ENCODE results near the gene RNF157.

RNF157 gene

DNA sequence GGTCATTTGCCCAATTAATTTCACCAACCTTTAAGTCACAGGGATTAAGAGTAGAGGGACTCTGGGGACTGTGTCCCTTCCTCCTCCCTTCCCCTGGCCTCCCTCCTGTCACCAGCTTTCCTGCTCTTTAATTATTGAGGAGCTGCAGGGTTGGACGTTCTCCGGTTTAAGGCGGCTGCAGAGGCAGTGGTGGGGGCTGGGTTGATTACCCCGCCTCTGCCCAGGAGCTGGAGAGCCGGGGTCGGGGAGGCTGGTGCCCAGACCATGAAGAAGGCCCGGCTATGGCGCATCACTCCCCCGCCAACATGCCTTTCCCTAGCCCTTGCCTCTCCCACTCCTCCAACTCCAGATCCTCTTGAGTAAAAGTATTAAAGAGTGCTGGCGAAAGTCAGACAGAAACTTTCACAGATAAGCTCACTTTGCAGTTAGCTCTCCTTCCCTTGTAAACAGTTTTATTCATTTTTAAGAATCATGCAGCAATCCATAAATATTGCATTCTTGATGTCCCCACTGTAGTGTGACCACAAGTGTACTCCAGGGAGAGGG lies 98.2 kb downstream of the RNF157 start:
- Histone ChIP-seq H3K4me1 (ENCODE audit: control insufficient read depth in 5 of 5, insufficient read depth in 5 of 5, low read length in 5 of 5) (peaks cover 2 to 78% (median 65%) of the 10 kb centered on the region in 5 donors), H3K4me3 (ENCODE audit: low read depth in 1 of 5, low read length in 5 of 5) (peak overlapping the region in 1 of 5 donors; percentile 69), H3K9ac (ENCODE audit: low read length in 5 of 5) (no peak overlapping the region)

DNA sequence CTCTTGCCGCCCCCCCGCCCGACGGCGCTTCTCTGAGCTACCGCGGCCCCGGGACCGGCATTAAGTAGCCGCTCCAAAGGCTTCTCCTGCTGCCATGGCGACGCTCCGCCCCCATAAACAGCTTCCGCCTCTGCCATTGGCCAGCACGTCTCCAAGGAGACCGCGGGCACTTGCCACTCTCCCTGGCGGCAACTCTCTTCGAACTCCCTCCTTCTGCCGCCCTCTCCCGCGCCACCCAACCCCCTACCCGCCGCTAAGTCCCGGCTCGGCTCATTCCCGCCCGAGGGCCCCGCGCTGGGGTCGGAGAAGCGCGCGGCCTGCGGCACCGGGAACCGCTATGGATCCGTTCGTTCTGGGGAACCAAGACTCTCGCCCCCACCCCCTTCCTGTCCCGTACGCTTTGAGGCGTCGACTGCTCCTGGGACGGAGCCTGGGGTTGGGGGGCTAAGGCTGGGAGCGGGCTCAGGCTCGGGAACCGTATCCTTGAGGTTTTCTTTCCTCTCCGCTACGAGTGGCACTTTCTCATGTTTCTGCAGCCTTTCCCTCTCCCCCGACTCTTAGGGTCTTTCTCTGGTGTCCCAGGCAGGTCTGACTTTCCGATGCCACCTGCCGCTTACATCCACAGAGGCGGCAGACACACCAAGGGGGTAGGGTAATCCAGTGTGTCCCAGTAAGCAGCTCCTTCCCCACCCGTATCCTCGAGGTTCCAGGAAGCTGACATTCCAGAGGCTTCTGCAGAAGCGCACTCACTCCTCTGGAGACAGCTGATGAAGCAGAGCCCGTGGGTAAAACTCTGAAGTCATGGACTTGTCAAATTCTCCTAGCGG lies 98.9 kb downstream of the RNF157 start, which contains the start of gene FOXJ1:
TSS of gene FOXJ1 (minus strand) at position 34 of the 827 bp plus-strand sequence. CDS start 850 bp downstream, outside the sequence.
- H3K4me3 ChIP-seq (ENCODE audit: low read depth in 1 of 5, low read length in 5 of 5) = peak within 1 kb of the TSS; percentile 56 to 69 (median 61)
- H3K36me3 ChIP-seq (ENCODE audit: control insufficient read depth in 5 of 5, insufficient read depth in 5 of 5, low read length in 5 of 5) = peaks cover 0 to 9% (median 7%) of the 10 kb centered on the region in 5 donors
- H3K27me3 ChIP-seq (ENCODE audit: control insufficient read depth in 5 of 5, insufficient read depth in 4 of 5, low read length in 5 of 5) = peaks cover 21 to 44% (median 38%) of the 10 kb centered on the region in 5 donors
- H3K4me1 ChIP-seq (ENCODE audit: control insufficient read depth in 5 of 5, insufficient read depth in 5 of 5, low read length in 5 of 5) = peaks cover 2 to 74% (median 64%) of the 10 kb centered on the region in 5 donors
- peak within 1 kb of the TSS in 4 of 5 donors; percentile 3 to 76 (median 66) for H3K9ac ChIP-seq (ENCODE audit: low read length in 5 of 5)
- H3K27ac ChIP-seq (ENCODE audit: low read depth, low read length) = no peak within 1 kb of the TSS
- H3K9me3 ChIP-seq (ENCODE audit: control insufficient read depth in 5 of 5, low read length in 5 of 5) = no peaks in the 10 kb centered on the region

More for the DNA sequence above, 98.2 kb downstream of the RNF157 start:
- peaks cover 21 to 37% (median 32%) of the 10 kb centered on the region in 5 donors for H3K27me3 ChIP-seq (ENCODE audit: control insufficient read depth in 5 of 5, insufficient read depth in 4 of 5, low read length in 5 of 5)
- no peaks in the 10 kb centered on the region for H3K9me3 ChIP-seq (ENCODE audit: control insufficient read depth in 5 of 5, low read length in 5 of 5)
- H3K36me3 ChIP-seq (ENCODE audit: control insufficient read depth in 5 of 5, insufficient read depth in 5 of 5, low read length in 5 of 5) = peaks cover 0 to 11% (median 7%) of the 10 kb centered on the region in 5 donors
- no peak overlapping the region for H3K27ac ChIP-seq (ENCODE audit: low read depth, low read length)

DNA sequence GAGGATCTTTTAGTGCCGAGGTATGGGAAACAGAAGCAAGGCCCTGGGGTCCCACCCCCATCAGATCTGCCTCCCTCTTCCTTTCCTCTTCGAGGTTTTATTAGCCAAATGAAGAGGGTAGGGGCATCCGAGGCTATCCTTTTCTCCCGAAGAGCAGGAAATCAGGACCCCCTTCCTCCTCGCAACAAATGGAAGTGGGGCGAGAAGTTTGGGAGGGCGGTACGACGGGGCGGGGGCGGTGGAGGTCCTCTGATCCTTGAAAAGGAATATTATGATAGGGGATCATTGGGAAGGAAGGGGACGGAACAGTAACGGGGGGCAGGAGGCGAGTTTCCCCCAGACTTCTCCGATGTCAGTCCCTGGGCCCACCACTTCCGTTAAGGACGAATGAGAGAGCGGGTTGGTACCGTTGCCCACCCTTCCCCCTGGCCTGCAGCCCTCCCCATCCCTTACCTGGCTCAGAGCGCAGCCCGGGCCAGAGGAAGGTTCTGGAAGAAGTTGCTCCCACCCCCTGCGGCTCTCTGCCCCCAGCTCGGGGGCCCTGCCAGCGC lies 99.6 kb downstream of the RNF157 start:
- Histone ChIP-seq H3K4me1 (ENCODE audit: control insufficient read depth in 5 of 5, insufficient read depth in 5 of 5, low read length in 5 of 5) (peaks cover 2 to 67% (median 57%) of the 10 kb centered on the region in 5 donors), H3K9ac (ENCODE audit: low read length in 5 of 5) (no peak overlapping the region), H3K4me3 (ENCODE audit: low read depth in 1 of 5, low read length in 5 of 5) (peak overlapping the region in 3 of 5 donors; percentile 59 to 69 (median 61)), H3K9me3 (ENCODE audit: control insufficient read depth in 5 of 5, low read length in 5 of 5) (no peaks in the 10 kb centered on the region), H3K36me3 (ENCODE audit: control insufficient read depth in 5 of 5, insufficient read depth in 5 of 5, low read length in 5 of 5) (peaks cover 0 to 8% (median 7%) of the 10 kb centered on the region in 5 donors), H3K27ac (ENCODE audit: low read depth, low read length) (no peak overlapping the region), H3K27me3 (ENCODE audit: control insufficient read depth in 5 of 5, insufficient read depth in 4 of 5, low read length in 5 of 5) (peaks cover 21 to 45% (median 39%) of the 10 kb centered on the region in 5 donors)

DNA sequence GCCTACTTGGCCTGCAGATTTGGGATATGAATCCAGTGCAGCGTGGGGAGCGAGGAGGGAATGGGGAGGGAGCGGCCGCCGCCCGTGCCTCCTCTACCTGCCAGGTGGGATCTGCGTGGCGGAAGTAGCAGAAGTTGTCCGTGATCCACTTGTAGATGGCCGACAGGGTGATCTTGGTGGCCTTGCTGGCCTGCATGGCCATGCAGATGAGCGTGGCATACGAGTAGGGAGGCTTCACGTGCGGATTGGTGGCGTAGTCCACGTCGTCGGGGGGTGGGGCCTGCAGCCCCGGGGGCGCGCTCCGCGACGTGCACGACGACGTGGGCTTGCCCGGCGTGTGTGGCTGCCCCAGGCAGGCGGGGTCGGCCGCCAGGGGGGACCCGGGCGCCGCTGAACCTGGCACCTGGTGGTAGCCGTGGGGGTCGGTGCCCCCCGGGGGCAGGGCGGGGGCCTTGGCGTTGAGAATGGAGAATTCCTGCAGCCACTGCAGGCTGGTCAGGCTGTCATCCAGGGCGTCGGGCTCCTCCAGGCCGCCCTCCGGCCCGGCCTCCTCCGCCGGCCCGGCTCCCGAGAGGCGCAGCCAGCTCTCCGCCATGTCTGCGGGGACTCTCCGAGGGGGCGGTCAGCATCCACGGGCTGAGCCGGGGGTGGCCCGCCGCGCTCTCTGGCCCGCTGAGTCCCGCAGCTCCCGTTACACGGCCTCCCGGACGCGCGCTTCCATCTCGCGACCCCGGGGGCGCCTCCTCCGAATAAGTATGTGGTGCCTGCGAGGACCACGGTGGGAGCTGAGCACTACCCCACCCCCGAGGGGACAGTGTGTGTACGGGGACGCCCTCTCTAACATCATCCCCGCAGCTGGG lies 100.3 kb downstream of the RNF157 start:
- Histone ChIP-seq H3K9ac (ENCODE audit: low read length in 5 of 5) (no peak overlapping the region), H3K9me3 (ENCODE audit: control insufficient read depth in 5 of 5, low read length in 5 of 5) (no peaks in the 10 kb centered on the region), H3K27ac (ENCODE audit: low read depth, low read length) (no peak overlapping the region), H3K4me3 (ENCODE audit: low read depth in 1 of 5, low read length in 5 of 5) (peak overlapping the region in 3 of 5 donors; percentile 5 to 46 (median 31)), H3K4me1 (ENCODE audit: control insufficient read depth in 5 of 5, insufficient read depth in 5 of 5, low read length in 5 of 5) (peaks cover 2 to 60% (median 50%) of the 10 kb centered on the region in 5 donors), H3K36me3 (ENCODE audit: control insufficient read depth in 5 of 5, insufficient read depth in 5 of 5, low read length in 5 of 5) (peaks cover 0 to 5% (median 3%) of the 10 kb centered on the region in 5 donors), H3K27me3 (ENCODE audit: control insufficient read depth in 5 of 5, insufficient read depth in 4 of 5, low read length in 5 of 5) (peaks cover 26 to 53% (median 46%) of the 10 kb centered on the region in 5 donors)

DNA sequence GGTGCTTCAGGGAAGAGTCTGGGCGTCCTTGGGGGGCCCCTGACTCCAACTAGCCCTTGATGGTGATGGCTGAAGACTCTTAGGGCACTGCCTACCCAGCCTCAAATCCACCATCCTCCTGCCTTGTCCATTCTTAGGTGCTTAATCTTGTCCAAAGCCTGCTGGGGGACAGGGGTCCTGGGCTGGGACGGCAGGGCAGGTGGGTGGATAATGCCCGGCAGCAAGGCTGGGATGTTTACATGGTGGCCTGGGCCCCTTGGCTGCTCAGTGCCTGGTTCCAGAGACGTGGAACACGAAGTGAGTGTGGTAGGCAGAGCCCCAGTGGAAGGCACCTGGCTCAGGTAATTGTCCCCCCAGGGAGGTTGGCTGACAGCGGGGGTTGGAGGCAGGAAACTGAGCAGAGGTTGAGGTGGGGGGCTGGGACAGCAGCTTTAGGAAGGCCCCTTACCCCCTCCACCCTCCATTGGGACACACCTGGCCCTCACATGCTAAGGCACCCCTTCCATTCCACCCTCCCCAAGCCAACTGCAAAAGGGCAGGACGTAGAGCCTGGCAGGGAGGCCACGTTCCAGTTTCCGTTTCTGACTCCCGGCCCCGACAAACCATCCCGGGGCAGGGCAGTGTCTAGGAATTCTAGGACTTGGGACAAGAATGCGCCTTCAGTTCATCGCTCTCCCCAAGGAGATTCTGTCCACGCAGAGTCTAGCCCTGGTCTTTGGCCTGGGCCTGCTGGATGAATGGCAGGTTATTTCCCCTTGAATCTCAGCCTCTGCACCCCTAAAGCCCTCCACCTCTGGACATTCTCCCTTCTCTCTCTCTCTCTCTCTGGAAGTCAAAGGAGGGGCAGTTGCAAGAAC lies 101.2 kb downstream of the RNF157 start:
- Histone ChIP-seq H3K9ac (ENCODE audit: low read length in 5 of 5) (no peak overlapping the region), H3K27ac (ENCODE audit: low read depth, low read length) (no peak overlapping the region), H3K9me3 (ENCODE audit: control insufficient read depth in 5 of 5, low read length in 5 of 5) (no peaks in the 10 kb centered on the region), H3K27me3 (ENCODE audit: control insufficient read depth in 5 of 5, insufficient read depth in 4 of 5, low read length in 5 of 5) (peaks cover 30 to 56% (median 51%) of the 10 kb centered on the region in 5 donors), H3K4me3 (ENCODE audit: low read depth in 1 of 5, low read length in 5 of 5) (peak overlapping the region in 1 of 5 donors; percentile 46), H3K36me3 (ENCODE audit: control insufficient read depth in 5 of 5, insufficient read depth in 5 of 5, low read length in 5 of 5) (no peaks in the 10 kb centered on the region), H3K4me1 (ENCODE audit: control insufficient read depth in 5 of 5, insufficient read depth in 5 of 5, low read length in 5 of 5) (peaks cover 2 to 54% (median 45%) of the 10 kb centered on the region in 5 donors)

DNA sequence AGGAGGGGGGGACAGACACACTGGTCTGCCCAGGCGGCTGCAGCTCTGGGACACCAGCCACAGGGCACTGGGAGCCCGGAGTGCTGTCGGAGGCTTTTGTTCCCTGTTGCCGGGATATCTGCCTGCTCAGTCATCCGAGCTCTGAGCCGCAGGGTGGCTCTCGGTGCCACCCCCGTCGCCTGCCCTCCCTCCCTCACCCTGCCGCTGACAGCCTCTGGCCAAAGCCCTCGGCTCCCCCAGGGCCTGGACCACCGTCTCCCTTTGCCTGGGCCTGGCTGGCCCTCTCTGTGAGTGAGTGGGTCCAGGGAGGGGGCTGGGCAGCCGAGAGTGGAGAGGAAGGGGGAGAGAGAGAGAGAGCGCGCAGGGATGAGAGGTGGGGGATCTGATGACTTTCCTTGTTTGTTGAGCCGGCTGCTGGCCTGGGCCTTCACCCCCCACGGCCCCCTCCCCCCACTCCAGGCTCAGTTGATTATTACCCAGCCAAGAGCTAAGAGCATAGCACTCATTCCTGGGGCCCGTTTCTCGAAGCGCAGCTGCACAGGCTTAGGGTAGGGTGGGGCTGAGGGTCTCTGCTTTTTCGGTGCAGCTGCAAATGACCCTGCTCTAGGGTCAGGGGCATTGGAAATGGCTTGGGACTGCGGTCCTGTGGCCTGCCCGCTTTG lies 101.9 kb downstream of the RNF157 start:
- Histone ChIP-seq H3K27me3 (ENCODE audit: control insufficient read depth in 5 of 5, insufficient read depth in 4 of 5, low read length in 5 of 5) (peaks cover 33 to 60% (median 53%) of the 10 kb centered on the region in 5 donors), H3K9me3 (ENCODE audit: control insufficient read depth in 5 of 5, low read length in 5 of 5) (no peaks in the 10 kb centered on the region), H3K4me1 (ENCODE audit: control insufficient read depth in 5 of 5, insufficient read depth in 5 of 5, low read length in 5 of 5) (peaks cover 4 to 52% (median 41%) of the 10 kb centered on the region in 5 donors), H3K36me3 (ENCODE audit: control insufficient read depth in 5 of 5, insufficient read depth in 5 of 5, low read length in 5 of 5) (no peaks in the 10 kb centered on the region), H3K27ac (ENCODE audit: low read depth, low read length) (no peak overlapping the region), H3K9ac (ENCODE audit: low read length in 5 of 5) (no peak overlapping the region), H3K4me3 (ENCODE audit: low read depth in 1 of 5, low read length in 5 of 5) (no peak overlapping the region)

DNA sequence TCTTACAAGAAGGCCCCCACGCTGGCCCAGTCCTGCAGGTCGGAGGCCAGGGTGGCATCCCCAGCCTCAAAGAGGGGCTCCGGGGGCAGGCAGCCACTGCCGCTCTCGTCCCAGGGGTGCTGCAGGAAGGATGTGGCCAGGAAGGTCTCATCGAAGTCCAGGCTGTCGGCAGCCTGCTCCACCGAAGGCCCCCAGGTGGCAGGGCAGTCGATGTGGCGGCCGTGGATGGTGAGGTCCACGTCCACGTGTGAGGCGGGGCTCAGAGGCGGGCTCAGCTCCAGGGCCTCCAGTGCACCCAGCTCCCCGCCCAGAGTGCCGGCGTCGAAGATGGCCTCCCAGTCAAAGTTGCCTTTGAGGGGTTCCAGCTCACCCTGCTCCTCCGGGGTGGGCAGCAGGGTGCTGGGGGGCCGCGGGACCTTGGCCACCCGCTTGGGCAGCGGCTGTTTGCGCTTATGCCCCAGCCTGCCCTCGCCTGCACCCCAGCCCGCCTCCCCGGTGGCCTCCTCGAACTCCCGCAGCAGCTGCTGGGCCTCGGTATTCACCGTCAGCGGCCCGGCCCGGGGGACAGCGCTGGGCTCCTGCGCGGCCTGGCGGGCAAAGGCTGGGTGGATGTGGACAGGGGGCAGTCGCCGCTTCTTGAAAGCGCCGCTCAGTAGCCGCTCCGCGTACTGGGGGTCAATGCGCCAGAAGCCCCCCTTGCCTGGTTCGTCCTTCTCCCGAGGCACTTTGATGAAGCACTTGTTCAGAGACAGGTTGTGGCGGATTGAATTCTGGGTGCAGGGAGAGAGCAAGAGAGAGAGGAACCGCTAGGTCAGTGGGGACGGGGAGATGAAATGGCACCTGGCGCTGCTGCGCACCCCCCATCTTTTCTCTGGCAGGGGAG lies 102.7 kb downstream of the RNF157 start:
- Histone ChIP-seq H3K4me1 (ENCODE audit: control insufficient read depth in 5 of 5, insufficient read depth in 5 of 5, low read length in 5 of 5) (peaks cover 4 to 56% (median 46%) of the 10 kb centered on the region in 5 donors), H3K9me3 (ENCODE audit: control insufficient read depth in 5 of 5, low read length in 5 of 5) (no peaks in the 10 kb centered on the region), H3K27ac (ENCODE audit: low read depth, low read length) (no peak overlapping the region), H3K36me3 (ENCODE audit: control insufficient read depth in 5 of 5, insufficient read depth in 5 of 5, low read length in 5 of 5) (no peaks in the 10 kb centered on the region), H3K27me3 (ENCODE audit: control insufficient read depth in 5 of 5, insufficient read depth in 4 of 5, low read length in 5 of 5) (peaks cover 35 to 67% (median 58%) of the 10 kb centered on the region in 5 donors), H3K4me3 (ENCODE audit: low read depth in 1 of 5, low read length in 5 of 5) (no peak overlapping the region), H3K9ac (ENCODE audit: low read length in 5 of 5) (no peak overlapping the region)

DNA sequence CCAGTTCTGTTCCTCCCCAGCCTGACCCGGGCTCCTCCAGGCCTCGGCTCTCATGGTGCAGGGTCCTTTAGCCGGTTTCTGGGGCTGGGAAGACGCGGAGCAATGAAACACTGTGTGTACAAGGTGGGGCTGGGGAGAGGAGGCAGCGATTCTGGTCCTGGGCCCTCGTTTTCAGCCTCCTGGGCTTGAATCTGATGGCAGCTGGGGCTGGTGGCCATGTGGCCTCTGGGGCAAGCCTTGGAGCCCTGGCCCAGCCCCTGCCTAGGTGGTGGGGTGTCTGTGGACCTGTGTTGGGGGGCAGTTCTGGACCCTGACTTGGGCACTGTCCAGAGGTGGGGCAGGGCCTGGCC lies 103.3 kb downstream of the RNF157 start:
- Histone ChIP-seq H3K36me3 (ENCODE audit: control insufficient read depth in 5 of 5, insufficient read depth in 5 of 5, low read length in 5 of 5) (no peaks in the 10 kb centered on the region), H3K27ac (ENCODE audit: low read depth, low read length) (no peak overlapping the region), H3K9me3 (ENCODE audit: control insufficient read depth in 5 of 5, low read length in 5 of 5) (no peaks in the 10 kb centered on the region), H3K4me1 (ENCODE audit: control insufficient read depth in 5 of 5, insufficient read depth in 5 of 5, low read length in 5 of 5) (peaks cover 4 to 57% (median 46%) of the 10 kb centered on the region in 5 donors), H3K9ac (ENCODE audit: low read length in 5 of 5) (no peak overlapping the region), H3K27me3 (ENCODE audit: control insufficient read depth in 5 of 5, insufficient read depth in 4 of 5, low read length in 5 of 5) (peaks cover 39 to 69% (median 61%) of the 10 kb centered on the region in 5 donors), H3K4me3 (ENCODE audit: low read depth in 1 of 5, low read length in 5 of 5) (no peak overlapping the region)
